SK-MEL-5 (cell line): ENCODE results near the gene CEP97. TPM values are rescaled to one million over a fixed set of nuclear protein-coding genes. Genes with fewer than 3 reads are reported as not detected.
A peak's percentile ranks its signal among the peaks of the same experiment; 100 is the strongest.
"Not testable (repeated sequence)": the region's sequence is repeated elsewhere in the genome, so short reads cannot be mapped to it uniquely, and the experiment has no call there.

ENCODE experiments used
- DNase-seq: peaks from one replicate; pipeline ENCODE4 v3.0.0-alpha.2; 2016; ENCODE audit warnings: low read depth, low spot score
- in situ Hi-C: cut with HindIII; loops from 2 replicates; pipeline ENCODE4 v1.10.0; 2016; ENCODE audit warnings: low sequenced_read_pairs, high pct_unique_total_duplicates, low pct_unique_long_range_greater_than_20kb
- polyA plus RNA-seq, 2 experiments: library from polyadenylated mRNA; depleted of rRNA; stranded (reverse); fragments of >200 nt; gene quantifications; 2 replicates each; pipeline ENCODE4 v1.2.3, GENCODE V29; 2015
- total RNA-seq: library from RNA; depleted of rRNA; stranded (reverse); fragments of >200 nt; shearing (Covaris generic); gene quantifications from 2 replicates; pipeline ENCODE4 v1.2.3, GENCODE V29; 2014; rRNA removed

The CEP97 gene
- total RNA-seq: 17.9 TPM in 2 replicates
- 7.3 and 9.3 TPM in 2 replicates for polyA plus RNA-seq (2015; cell fraction: cytosol; rRNA removed)
- 18.7 and 21.9 TPM in 2 replicates for polyA plus RNA-seq (2015; cell fraction: nucleus; rRNA removed)

DNA sequence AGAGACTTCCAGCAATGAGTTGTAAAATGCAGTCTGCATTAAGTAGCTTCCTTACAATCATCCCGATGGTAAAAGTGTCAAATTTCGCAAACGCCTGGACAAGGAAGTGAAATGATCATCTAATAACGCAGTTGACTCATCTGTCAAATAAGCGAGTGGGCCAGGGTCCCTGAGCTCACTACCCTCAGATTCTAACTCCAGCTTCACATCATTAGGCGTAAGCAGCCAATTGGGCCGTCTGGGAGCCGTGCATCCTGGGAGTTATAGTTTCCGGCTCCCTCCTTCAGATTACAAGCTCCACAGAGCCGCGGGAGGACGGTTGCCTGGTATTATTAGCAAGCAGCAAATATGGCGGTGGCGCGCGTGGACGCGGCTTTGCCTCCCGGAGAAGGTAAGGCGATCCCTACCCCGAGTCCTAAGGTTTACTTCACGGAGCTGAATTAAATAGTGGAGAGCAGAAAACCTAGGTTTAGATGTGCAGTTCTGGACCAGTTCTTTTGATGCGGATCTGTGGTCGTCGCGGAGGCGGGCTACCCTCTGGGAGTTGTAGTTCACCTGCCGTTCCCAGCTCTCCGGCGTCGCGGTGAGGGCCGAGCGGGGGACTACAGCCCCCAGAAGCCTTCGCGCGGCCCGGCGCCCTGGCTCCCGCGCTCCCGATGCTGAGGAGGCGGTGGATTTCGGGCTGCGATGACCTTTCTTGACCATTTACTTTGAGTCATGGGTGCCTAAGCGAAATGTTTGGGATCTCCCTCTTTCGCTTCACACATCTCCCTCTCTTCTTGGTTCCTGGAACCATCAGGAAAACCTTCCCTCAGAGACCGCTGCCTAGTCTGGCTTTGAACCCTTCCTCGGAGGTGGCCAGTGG is at the start of gene CEP97:
Gene CEP97 (plus strand): TSS at position 286 of the 865 bp plus-strand sequence. CDS start 63 bp downstream, at position 349.
- DNase-seq: peak; percentile 96
- in situ Hi-C loops: no loop called here

GRCh38 chr3:101675709-101676215 is 48.7 kb upstream of the CEP97 start:
- no peak for DNase-seq
- in situ Hi-C loops: no loop called here

DNA sequence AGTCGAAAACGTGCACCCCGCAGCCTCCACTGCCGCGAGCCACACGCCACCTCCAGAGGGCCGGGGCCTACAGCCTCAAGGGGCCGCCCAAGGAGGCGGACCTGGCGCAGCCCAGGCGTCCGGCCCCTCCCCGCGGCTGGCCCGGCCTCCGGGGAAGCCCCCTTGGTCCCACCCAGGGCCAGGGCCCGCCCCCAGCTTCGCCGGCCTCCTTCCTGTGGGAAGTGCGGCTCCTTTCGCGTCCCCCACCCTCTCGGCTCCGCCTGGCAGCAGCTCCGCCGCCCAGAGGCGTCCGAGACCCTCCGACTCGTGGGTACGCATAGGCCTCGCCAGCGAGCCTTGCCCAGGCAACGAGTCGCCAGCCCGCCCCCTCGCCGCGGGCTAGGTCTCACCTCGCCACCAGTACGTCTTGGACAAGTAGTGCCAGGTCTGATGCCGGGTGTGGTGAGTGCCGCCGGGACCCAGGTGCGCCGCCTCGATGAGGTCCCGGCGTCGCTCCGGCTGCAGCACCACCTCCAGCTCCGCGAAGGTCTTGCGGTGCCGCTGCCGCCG is 48.1 kb upstream of the CEP97 start:
- DNase-seq: peak; percentile 93
- in situ Hi-C loops: no loop called here

DNA sequence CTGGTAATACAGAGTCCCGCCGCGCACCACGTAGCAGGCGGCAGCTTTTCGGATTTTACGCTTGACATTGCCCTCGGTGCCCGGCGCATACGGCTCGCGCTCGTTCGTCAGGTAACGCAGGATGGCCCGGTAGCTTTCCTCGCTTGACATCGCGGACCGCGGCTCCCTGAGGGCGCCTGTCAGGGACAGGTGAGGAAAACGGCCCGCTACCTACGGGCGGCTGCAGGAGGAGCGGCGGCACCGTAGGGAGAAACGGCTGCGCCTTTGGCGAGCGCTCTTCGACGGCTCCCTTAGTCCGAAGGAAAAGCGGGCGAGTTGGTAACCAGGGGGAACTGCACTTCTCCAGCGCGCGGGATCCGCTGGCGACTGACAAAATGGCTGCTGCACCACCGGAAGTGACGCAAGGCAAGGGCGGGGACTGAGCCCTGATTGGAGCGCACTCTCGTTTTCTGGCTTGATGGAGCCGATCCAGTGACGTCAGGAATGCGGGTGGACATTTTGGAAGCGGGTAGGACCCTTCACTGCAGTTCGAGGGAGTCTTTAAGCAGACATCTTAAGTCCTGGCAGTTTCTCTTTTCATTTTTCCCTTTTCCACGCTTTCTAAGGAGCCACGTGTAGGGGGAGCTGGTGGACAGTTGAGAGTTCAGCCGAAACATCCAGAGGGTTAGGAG is 47.5 kb upstream of the CEP97 start, which contains the start of gene ZBTB11:
Gene ZBTB11 (minus strand): TSS at position 368 of the 671 bp plus-strand sequence. CDS start 218 bp downstream, at position 150.
- in situ Hi-C loops: no loop called here
- DNase-seq: peak; percentile 100

DNA sequence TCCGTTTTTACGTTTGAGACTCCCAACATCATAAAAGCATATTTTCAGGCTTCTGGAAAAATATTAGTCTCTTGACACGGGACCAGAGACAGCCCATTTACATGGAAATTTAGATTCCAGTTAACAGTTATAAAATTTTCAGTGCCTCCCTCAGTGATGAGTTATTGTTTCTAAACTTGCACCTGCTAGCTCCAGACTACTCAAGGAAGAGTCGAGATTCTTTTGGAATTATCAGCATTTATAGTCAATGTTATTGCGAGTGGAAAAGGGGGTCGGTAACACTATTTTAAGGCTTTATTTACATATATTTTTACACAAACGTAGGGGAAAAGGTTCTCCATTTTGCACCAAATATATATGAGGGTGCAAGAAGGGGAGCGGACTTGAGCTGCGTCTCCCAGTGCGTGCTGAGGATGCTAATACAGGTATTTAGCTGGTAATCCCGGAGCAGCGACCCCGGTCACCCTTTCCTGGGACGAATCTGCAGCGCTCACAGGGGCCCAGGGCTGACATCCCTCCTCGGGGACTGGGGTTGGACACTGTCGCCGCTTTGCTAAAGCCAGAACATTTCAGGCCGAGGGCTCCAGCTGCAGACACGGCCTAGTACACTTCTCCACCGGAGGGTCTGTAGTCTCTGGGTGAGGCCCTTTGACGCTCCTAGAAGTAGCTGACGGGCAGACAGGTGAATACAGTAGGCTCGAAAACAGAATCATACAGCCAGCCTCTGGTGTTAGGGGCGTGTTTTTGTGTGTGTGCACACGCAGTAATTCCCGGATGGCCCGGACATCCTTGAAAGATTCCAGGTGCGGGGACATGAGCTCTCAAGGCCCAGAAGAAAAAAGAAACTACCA is 46.8 kb upstream of the CEP97 start:
- no peak for DNase-seq
- in situ Hi-C loops: no loop called here

DNA sequence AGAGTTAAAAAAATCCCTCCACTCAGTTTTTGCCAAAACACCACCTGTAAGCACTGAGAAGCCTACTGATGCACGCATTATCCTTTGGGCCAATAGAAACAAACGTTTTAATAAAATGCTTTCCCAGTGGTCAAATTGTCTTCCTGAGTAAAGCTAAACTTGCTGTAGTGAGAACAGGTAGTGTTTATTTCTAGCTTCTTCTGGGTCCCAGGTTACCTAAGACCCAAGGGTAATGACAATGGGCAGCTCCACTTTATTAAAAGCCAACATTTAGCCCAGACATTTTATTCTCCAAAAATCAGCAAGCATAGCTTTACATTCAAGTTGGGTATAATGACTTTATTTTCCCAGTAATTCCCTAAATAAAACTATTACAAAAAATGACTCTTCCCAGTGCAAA is 45.6 kb upstream of the CEP97 start:
- DNase-seq, in situ Hi-C loops: not testable (repeated sequence)

GRCh38 chr3:101680466-101680865 is 43.9 kb upstream of the CEP97 start:
- no peak for DNase-seq
- in situ Hi-C loops: no loop called here

- no peak for DNase-seq
- in situ Hi-C loops: no loop called here
These were observed 39.4 kb upstream of the CEP97 start for GRCh38 chr3:101685050-101685400.

DNA sequence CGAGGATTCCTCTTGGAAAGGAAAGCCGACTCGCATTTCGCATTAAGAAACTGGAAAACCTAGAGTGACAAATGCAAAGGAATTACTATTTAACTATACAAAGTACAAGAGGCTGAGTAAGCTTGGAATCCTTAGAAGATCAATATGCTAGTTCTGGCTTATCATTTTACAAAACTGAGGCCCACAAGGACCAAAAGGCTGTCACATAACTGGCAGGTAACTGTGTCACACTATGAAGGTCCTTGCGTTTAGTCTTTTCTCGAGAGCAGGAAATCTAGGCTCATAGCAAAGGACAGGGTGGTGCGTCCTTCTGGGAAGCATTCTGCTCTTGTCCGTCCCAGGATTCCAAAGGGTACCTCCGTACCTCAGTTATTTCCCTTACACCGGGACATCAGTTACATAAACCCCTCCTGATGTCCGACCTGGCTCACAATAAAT is 38.5 kb upstream of the CEP97 start:
- no peak for DNase-seq
- in situ Hi-C loops: no loop called here

- peak; percentile 37 for DNase-seq
- in situ Hi-C loops: no loop called here
These were observed 37.1 kb upstream of the CEP97 start for GRCh38 chr3:101687142-101687931.

- in situ Hi-C loops: no loop called here
- DNase-seq: no peak
These were observed 35.1 kb upstream of the CEP97 start for GRCh38 chr3:101689286-101689685.

DNA sequence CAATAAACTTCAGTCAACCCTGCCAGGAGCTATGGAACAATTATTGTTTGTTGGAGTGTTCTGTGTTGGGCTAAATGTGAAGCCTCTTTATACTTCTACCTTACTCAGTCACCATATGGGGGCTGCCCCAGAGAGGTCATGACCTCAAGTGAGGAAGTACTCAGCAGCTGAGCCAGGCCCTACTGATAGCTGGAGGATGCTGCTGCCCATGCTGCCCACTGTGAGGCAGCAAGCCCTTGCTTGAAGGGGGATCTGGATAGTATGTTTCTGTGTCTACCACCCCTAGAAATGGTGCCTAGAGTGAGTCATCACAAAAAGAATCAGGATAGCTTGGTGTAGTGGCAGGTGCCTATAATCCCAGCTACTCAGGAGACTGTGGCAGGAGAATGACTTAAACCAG is 33.4 kb upstream of the CEP97 start:
- in situ Hi-C loops: no loop called here
- DNase-seq: no peak

DNA sequence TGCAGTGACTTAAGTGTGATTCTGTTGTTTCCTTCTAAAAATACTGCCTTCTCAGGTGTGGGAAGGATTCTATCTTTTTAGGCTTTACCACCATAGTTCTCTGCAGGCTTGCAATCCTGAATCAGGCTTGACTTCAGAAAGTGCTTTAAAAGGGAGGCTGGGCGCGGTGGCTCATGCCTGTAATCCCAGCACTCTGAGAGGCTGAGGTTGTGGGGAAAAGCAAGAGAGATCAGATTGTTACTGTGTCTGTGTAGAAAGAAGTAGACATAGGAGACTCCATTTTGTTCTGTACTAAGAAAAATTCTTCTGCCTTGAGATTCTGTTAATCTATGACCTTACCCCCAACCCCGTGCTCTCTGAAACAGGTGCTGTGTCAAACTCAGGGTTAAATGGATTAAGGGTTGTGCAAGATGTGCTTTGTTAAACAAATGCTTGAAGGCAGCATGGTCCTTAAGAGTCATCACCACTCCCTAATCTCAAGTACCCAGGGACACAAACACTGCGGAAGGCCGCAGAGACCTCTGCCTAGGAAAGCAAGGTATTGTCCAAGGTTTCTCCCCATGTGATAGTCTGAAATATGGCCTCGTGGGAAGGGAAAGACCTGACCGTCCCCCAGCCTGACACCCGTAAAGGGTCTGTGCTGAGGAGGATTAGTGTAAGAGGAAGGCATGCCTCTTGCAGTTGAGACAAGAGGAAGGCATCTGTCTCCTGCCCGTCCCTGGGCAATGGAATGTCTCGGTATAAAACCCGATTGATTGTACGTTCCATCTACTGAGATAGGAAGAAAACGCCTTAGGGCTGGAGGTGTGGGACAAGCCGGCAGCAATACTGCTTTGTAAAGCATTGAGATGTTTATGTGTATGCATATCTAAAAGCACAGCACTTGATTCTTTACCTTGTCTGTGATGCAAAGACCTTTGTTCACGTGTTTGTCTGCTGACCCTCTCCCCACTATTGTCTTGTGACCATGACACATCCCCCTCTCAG is 32.4 kb upstream of the CEP97 start:
- in situ Hi-C loops, DNase-seq: not testable (repeated sequence)

DNA sequence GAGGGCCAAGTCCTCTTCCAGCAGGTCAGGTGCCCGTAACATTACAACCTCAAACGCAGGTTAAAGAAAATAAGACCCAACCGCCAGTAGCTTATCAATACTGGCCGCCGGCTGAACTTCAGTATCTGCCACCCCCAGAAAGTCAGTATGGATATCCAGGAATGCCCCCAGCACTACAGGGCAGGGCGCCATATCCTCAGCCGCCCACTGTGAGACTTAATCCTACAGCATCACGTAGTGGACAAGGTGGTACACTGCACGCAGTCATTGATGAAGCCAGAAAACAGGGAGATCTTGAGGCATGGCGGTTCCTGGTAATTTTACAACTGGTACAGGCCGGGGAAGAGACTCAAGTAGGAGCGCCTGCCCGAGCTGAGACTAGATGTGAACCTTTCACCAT is 30.9 kb upstream of the CEP97 start:
- in situ Hi-C loops: not testable (repeated sequence)
- DNase-seq: peak; percentile 85

- in situ Hi-C loops, DNase-seq: not testable (repeated sequence)
These were observed 29.6 kb upstream of the CEP97 start for GRCh38 chr3:101694836-101695235.
